ENCODE results near the gene ANO1. TPM values are rescaled to one million over a fixed set of nuclear protein-coding genes. Genes with fewer than 3 reads are reported as not detected.

The ANO1 gene
- total and polyA plus RNA-seq, 2 donors (not counting 1 experiment from before 2014, with no cell fraction given): not detected

DNA sequence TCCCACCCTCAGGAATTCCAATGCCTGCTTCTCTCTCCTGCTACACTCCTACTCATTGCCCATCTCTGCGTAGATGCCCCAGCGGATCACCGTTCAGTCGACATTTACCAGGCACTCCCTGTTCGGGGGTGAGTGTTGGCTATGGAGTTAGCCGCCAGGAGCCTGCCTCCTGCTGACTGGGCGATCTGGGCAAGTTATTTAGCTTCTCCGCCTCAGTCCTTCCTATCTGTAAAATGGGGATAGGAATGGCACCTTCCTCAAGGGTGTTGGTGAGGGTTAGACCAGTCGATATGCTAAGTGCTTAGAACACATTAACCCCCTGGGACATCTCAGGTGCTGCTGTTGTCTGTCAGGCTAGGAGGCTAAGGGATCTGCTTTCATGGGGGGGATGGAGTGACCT lies 155.8 kb downstream of the ANO1 start:
- H3K36me3 ChIP-seq (replicated peaks in 1 of 2; ENCODE audit: control extremely low read depth in 1 of 2, control insufficient read depth in 1 of 2, extremely low read depth in 1 of 2, insufficient read depth in 2 of 2, low read length in 1 of 2): no peaks in the 10 kb centered on the region
- Mint-ChIP-seq H3K4me1 (no peaks in the 10 kb centered on the region), H3K9me3 (ENCODE audit: insufficient read depth) (no peaks in the 10 kb centered on the region), H3K27me3 (peaks cover 13% of the 10 kb centered on the region), H3K4me3 (no peak overlapping the region), H3K27ac (no peak overlapping the region)
- H3K4me1 ChIP-seq (ENCODE audit: control insufficient read depth in 2 of 2, insufficient read depth in 2 of 2, low read length in 2 of 2): no peaks in the 10 kb centered on the region
- no peak overlapping the region for H3K9ac ChIP-seq (ENCODE audit: low read length)
- H3K27ac ChIP-seq (ENCODE audit: low read length in 2 of 2): no peak overlapping the region
- no peaks in the 10 kb centered on the region for H3K27me3 ChIP-seq (replicated peaks in 1 of 4; ENCODE audit: control extremely low read depth in 1 of 4, control insufficient read depth in 3 of 4, insufficient read depth in 4 of 4, low read length in 3 of 4)
- POLR2A ChIA-PET: interaction anchor here (0.6 kb wide), 1 partner anchor 60 kb away, joined by 5 read pairs; no protein-coding TSS in a partner anchor
- no peak overlapping the region for H2AFZ ChIP-seq (ENCODE audit: insufficient read depth, low read depth, low read length, poor library complexity, severe bottlenecking)
- H4K20me1 ChIP-seq (ENCODE audit: control insufficient read depth, insufficient read depth, low read length, poor library complexity, severe bottlenecking): no peaks in the 10 kb centered on the region
- H3K9me3 ChIP-seq (ENCODE audit: control extremely low read depth in 1 of 3, control insufficient read depth in 2 of 3, insufficient read depth in 1 of 3, low read length in 2 of 3): peaks cover 0 to 3% (median 0%) of the 10 kb centered on the region in 3 donors
- H3K79me2 ChIP-seq (ENCODE audit: control insufficient read depth, insufficient read depth, low read length): no peaks in the 10 kb centered on the region
- intact Hi-C loops (cut with micrococcal nuclease): no loop called here
- CTCF ChIA-PET: no interaction called here
- TF ChIP-seq, protein P1, sequence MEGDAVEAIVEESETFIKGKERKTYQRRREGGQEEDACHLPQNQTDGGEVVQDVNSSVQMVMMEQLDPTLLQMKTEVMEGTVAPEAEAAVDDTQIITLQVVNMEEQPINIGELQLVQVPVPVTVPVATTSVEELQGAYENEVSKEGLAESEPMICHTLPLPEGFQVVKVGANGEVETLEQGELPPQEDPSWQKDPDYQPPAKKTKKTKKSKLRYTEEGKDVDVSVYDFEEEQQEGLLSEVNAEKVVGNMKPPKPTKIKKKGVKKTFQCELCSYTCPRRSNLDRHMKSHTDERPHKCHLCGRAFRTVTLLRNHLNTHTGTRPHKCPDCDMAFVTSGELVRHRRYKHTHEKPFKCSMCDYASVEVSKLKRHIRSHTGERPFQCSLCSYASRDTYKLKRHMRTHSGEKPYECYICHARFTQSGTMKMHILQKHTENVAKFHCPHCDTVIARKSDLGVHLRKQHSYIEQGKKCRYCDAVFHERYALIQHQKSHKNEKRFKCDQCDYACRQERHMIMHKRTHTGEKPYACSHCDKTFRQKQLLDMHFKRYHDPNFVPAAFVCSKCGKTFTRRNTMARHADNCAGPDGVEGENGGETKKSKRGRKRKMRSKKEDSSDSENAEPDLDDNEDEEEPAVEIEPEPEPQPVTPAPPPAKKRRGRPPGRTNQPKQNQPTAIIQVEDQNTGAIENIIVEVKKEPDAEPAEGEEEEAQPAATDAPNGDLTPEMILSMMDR (IDR thresholded peaks at IDR 0.05): no peak
- no peak for TF ChIP-seq EZH2 (IDR thresholded peaks at IDR 0.05; ENCODE audit: borderline replicate concordance, insufficient read depth, low read depth, low read length, poor library complexity, severe bottlenecking)
- WGBS (ENCODE audit: insufficient coverage): 87% methylated on average over 8 of the region's 9 CpGs
- ATAC-seq (ENCODE audit: low read depth) (no peak), DNase-seq (no peak)
- H3K4me2 ChIP-seq (replicated peaks; ENCODE audit: low read depth, low read length, poor library complexity, severe bottlenecking): no peak overlapping the region
- no peak overlapping the region for H3K4me3 ChIP-seq (ENCODE audit: control extremely low read depth in 1 of 5, extremely low read depth in 1 of 5, insufficient read depth in 1 of 5, low read depth in 2 of 5, low read length in 4 of 5)

Small RNAs within 50 kb of the gene (small RNA-seq; reads per million reads assigned to genes)
- gene RNU6-1175P (ENCODE audit: insufficient read length, low read depth, low replicate concordance): not detected

Other genes starting within 250 kb of the ANO1 start
- 26.6 and 27.1 TPM in 2 replicates for gene FADD, start 125.0 kb downstream of the ANO1 start, total RNA-seq
- 4.0 and 5.4 TPM in 2 replicates for gene FADD, start 125.0 kb downstream of the ANO1 start, polyA plus RNA-seq
- 70.4 and 80.7 TPM in 2 replicates for gene PPFIA1, start 192.4 kb downstream of the ANO1 start, total RNA-seq
- 19.2 and 21.8 TPM in 2 replicates for gene PPFIA1, start 192.4 kb downstream of the ANO1 start, polyA plus RNA-seq

Data from B cell (primary cell).